ENCODE measurements around the gene C1orf174.

C1orf174 gene

DNA sequence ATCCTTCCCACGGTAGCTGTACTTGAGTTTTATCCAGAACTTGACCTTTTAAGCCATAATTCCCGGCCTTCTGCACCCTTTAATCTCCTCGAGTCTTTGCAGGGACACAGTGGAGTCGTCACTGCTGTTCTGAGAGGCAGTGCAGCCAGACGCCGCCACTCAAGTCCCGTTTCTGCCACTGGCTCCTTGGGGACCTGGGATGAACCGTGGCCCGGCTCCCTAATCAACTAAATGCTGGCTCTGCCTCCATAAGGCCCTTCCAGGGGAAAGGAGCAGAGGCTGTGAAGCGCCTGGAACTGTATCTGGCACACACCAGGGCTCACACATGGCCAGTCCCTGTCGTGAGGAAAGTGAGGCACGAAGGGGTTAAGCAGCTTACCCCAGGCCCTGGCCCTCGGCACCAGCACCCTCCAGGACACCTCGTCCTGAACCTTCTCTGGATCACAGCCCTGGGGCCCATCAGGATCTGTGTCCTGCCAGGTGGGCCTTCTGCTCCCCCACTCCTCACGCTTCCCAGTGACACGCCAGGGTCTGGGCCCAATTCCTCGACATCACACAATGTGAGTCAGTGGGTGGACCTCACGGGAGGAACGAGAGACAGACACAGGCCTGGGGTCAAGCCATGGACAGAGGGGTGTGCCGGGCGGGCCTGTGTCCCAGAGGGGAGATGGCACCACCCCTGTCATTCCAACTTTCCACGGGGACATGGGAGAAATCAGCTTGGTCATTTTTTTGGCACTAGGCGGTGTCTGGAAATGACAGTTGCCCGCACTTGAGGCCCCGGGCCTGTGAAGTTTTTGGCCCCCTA is 23.5 kb upstream of the C1orf174 start:
- no peak overlapping the region for H2AFZ ChIP-seq (ENCODE audit: low read depth, low read length, severe bottlenecking)
- TF ChIP-seq, protein P1, sequence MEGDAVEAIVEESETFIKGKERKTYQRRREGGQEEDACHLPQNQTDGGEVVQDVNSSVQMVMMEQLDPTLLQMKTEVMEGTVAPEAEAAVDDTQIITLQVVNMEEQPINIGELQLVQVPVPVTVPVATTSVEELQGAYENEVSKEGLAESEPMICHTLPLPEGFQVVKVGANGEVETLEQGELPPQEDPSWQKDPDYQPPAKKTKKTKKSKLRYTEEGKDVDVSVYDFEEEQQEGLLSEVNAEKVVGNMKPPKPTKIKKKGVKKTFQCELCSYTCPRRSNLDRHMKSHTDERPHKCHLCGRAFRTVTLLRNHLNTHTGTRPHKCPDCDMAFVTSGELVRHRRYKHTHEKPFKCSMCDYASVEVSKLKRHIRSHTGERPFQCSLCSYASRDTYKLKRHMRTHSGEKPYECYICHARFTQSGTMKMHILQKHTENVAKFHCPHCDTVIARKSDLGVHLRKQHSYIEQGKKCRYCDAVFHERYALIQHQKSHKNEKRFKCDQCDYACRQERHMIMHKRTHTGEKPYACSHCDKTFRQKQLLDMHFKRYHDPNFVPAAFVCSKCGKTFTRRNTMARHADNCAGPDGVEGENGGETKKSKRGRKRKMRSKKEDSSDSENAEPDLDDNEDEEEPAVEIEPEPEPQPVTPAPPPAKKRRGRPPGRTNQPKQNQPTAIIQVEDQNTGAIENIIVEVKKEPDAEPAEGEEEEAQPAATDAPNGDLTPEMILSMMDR (IDR thresholded peaks at IDR 0.05; ENCODE audit: insufficient read depth, low read length, poor library complexity, severe bottlenecking): no peak
- TF ChIP-seq EZH2phosphoT487 (conservative IDR thresholded peaks at IDR 0.05; ENCODE audit: low read length): no peak
- no peak overlapping the region for H3K4me3 ChIP-seq (ENCODE audit: insufficient read depth, low read length, poor library complexity, severe bottlenecking)
- H3K4me2 ChIP-seq (ENCODE audit: low read depth, low read length, poor library complexity, severe bottlenecking): no peak overlapping the region
- H3F3A ChIP-seq (ENCODE audit: insufficient read depth): peaks cover 7% of the 10 kb centered on the region; the same call in 1 of the 2 replicates
- H3K79me2 ChIP-seq (ENCODE audit: insufficient read depth, low read length): no peaks in the 10 kb centered on the region
- no peaks in the 10 kb centered on the region for H3K9me2 ChIP-seq (replicated peaks; ENCODE audit: insufficient read depth, low read length)
- H3K9me3 ChIP-seq (ENCODE audit: insufficient read depth, low read length): no peaks in the 10 kb centered on the region
- H3K27ac ChIP-seq (ENCODE audit: low read depth, low read length): no peak overlapping the region
- no peaks in the 10 kb centered on the region for H3K27me3 ChIP-seq (ENCODE audit: low read length)
- H3K36me3 ChIP-seq (ENCODE audit: low read length): no peaks in the 10 kb centered on the region
- no peaks in the 10 kb centered on the region for H4K20me1 ChIP-seq (ENCODE audit: low read depth, low read length)
- H3K9ac ChIP-seq (ENCODE audit: low read length): no peak overlapping the region

DNA sequence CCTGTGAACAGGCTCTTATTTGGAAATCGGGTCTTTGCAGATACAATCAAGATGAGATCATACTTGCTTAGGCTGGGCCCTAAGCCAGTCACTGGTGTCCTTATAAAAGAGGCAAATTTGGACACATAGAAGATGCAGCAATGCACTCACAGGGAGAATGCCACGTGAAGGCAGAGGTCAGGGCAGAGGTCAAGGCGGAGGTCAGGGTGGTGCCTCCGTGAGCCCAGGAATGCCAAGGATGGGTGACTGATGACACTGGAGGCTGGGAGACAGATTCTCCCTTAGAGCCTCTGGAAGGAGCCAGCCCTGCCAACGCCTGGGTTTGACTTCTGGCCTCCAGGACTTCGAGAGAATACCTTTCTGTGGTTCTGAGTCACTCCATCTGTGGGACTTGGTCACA is 22.8 kb upstream of the C1orf174 start:
- Histone ChIP-seq H3K27me3 (ENCODE audit: low read length) (no peaks in the 10 kb centered on the region), H3K27ac (ENCODE audit: low read depth, low read length) (no peak overlapping the region), H3K9ac (ENCODE audit: low read length) (no peak overlapping the region), H3K79me2 (ENCODE audit: insufficient read depth, low read length) (no peaks in the 10 kb centered on the region), H2AFZ (ENCODE audit: low read depth, low read length, severe bottlenecking) (no peak overlapping the region), H3K4me3 (ENCODE audit: insufficient read depth, low read length, poor library complexity, severe bottlenecking) (no peak overlapping the region), H3K9me2 (replicated peaks; ENCODE audit: insufficient read depth, low read length) (no peaks in the 10 kb centered on the region), H3K9me3 (ENCODE audit: insufficient read depth, low read length) (no peaks in the 10 kb centered on the region), H4K20me1 (ENCODE audit: low read depth, low read length) (no peaks in the 10 kb centered on the region), H3K4me2 (ENCODE audit: low read depth, low read length, poor library complexity, severe bottlenecking) (no peak overlapping the region), H3F3A (ENCODE audit: insufficient read depth) (no peaks in the 10 kb centered on the region), H3K36me3 (ENCODE audit: low read length) (no peaks in the 10 kb centered on the region)
- no peak for TF ChIP-seq EZH2phosphoT487 (conservative IDR thresholded peaks at IDR 0.05; ENCODE audit: low read length)
- TF ChIP-seq, protein P1 (IDR thresholded peaks at IDR 0.05; ENCODE audit: insufficient read depth, low read length, poor library complexity, severe bottlenecking): no peak

DNA sequence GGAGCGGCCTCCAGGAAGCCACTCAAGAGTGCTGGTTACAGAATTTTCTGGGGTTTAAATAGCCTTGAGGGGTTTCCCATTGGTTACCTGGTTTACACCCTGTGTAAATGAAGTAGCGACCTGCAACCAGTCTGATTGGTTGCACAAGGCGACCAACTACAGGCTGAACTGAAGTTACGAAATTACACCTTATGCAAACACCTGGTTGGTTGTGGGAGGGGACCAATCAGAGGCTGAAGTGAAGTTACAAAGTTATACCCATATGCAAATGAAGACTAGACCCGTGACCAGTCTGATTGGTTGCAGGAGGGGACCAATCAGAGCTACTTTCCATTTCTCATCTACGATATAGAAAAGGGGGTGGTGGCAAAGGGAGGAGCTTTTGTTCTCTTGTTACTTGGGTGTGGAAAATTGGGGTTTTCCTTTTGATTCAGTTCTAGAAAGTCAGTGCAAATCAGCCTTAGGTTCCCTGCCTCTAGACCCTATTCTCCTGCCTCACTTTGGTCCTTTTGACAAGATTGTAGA is 22.2 kb upstream of the C1orf174 start:
- H4K20me1 ChIP-seq (ENCODE audit: low read depth, low read length): no peaks in the 10 kb centered on the region
- TF ChIP-seq, protein P1 (IDR thresholded peaks at IDR 0.05; ENCODE audit: insufficient read depth, low read length, poor library complexity, severe bottlenecking): no peak
- no peak for TF ChIP-seq EZH2phosphoT487 (conservative IDR thresholded peaks at IDR 0.05; ENCODE audit: low read length)
- no peak overlapping the region for H3K27ac ChIP-seq (ENCODE audit: low read depth, low read length)
- no peak overlapping the region for H2AFZ ChIP-seq (ENCODE audit: low read depth, low read length, severe bottlenecking)
- no peaks in the 10 kb centered on the region for H3K27me3 ChIP-seq (ENCODE audit: low read length)
- no peak overlapping the region for H3K4me3 ChIP-seq (ENCODE audit: insufficient read depth, low read length, poor library complexity, severe bottlenecking)
- H3K9ac ChIP-seq (ENCODE audit: low read length): no peak overlapping the region
- H3K9me2 ChIP-seq (replicated peaks; ENCODE audit: insufficient read depth, low read length): no peaks in the 10 kb centered on the region
- H3K9me3 ChIP-seq (ENCODE audit: insufficient read depth, low read length): no peaks in the 10 kb centered on the region
- no peaks in the 10 kb centered on the region for H3K79me2 ChIP-seq (ENCODE audit: insufficient read depth, low read length)
- no peak overlapping the region for H3K4me2 ChIP-seq (ENCODE audit: low read depth, low read length, poor library complexity, severe bottlenecking)
- H3F3A ChIP-seq (ENCODE audit: insufficient read depth): no peaks in the 10 kb centered on the region
- no peaks in the 10 kb centered on the region for H3K36me3 ChIP-seq (ENCODE audit: low read length)
